ENCODE results near the gene COLGALT1.

COLGALT1 gene

DNA sequence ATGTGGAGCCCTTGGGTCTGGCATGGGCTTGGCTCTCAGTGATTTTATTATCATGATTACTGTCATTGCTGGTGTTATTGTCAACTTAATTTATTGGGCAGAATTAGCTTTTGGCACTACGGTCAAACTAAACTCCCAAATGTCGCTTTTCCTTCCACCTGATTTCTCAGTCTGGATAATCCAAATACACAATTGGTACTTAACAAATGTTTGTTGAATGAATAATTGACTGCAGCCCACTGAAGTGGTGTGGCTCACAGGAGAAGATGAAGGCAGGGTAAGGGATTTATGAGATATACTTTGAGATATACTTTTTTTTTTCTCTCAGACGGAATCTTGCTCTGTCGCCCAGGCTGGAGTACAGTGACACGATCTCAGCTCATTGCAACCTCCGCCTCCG is 1.5 kb downstream of the COLGALT1 start:
- DNase-seq = no peak
- peaks cover 48% of the 10 kb centered on the region for H3K36me3 ChIP-seq
- no peak overlapping the region for H3K27ac ChIP-seq
- H3K4me3 ChIP-seq (ENCODE audit: low read depth, low read length) = no peak overlapping the region
- TF ChIP-seq, protein P1, sequence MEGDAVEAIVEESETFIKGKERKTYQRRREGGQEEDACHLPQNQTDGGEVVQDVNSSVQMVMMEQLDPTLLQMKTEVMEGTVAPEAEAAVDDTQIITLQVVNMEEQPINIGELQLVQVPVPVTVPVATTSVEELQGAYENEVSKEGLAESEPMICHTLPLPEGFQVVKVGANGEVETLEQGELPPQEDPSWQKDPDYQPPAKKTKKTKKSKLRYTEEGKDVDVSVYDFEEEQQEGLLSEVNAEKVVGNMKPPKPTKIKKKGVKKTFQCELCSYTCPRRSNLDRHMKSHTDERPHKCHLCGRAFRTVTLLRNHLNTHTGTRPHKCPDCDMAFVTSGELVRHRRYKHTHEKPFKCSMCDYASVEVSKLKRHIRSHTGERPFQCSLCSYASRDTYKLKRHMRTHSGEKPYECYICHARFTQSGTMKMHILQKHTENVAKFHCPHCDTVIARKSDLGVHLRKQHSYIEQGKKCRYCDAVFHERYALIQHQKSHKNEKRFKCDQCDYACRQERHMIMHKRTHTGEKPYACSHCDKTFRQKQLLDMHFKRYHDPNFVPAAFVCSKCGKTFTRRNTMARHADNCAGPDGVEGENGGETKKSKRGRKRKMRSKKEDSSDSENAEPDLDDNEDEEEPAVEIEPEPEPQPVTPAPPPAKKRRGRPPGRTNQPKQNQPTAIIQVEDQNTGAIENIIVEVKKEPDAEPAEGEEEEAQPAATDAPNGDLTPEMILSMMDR (IDR thresholded peaks at IDR 0.05; ENCODE audit: low read depth, low read length) = no peak
- H3K27me3 ChIP-seq (ENCODE audit: insufficient read depth, low read depth, severe bottlenecking) = no peaks in the 10 kb centered on the region
- H3K9me3 ChIP-seq (ENCODE audit: severe bottlenecking) = no peaks in the 10 kb centered on the region

DNA sequence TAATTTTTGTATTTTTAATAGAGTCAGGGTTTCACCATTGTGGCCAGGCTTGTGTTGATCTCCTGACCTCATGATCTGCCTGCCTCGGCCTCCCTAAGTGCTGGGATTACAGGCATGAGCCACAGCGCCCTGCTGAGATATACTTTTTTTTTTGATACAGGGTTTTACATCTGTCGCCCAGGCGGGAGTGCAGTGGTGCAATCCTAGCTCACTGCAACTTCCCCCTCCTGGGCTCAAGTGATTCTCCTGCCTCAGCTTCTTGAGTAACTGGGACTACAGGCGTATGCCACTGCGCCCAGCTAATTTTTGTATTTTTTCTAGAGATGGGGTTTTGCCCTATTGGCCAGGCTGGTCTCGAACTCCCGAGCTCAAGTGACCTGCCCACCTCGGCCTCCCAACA is 2.0 kb downstream of the COLGALT1 start:
- TF ChIP-seq, protein P1 (IDR thresholded peaks at IDR 0.05; ENCODE audit: low read depth, low read length) = no peak
- Histone ChIP-seq H3K36me3 (peaks cover 52% of the 10 kb centered on the region), H3K9me3 (ENCODE audit: severe bottlenecking) (no peaks in the 10 kb centered on the region), H3K27ac (no peak overlapping the region), H3K4me3 (ENCODE audit: low read depth, low read length) (no peak overlapping the region), H3K27me3 (ENCODE audit: insufficient read depth, low read depth, severe bottlenecking) (no peaks in the 10 kb centered on the region)
- no peak for DNase-seq

DNA sequence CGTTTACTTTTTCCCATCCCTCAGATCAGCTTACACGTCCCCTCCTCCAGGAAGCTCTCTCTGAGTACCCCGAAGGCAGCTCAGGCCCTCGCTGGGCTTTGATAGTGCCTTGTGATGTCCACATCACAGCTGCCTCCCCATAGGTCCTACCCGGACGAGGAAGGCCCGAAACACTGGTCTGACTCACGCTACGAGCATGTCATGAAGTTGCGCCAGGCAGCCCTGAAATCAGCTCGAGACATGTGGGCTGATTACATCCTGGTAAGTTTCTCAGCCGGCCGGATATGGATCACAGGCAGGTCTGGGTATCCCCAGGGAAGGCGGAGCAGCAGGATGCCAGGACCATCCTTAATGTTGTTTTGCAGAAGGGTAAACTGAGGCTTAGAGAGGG is 4.8 kb downstream of the COLGALT1 start:
- H3K4me3 ChIP-seq (ENCODE audit: low read depth, low read length) = no peak overlapping the region
- DNase-seq = no peak
- no peaks in the 10 kb centered on the region for H3K9me3 ChIP-seq (ENCODE audit: severe bottlenecking)
- TF ChIP-seq, protein P1 (IDR thresholded peaks at IDR 0.05; ENCODE audit: low read depth, low read length) = no peak
- H3K27ac ChIP-seq = no peak overlapping the region
- peaks cover 65% of the 10 kb centered on the region for H3K36me3 ChIP-seq
- no peaks in the 10 kb centered on the region for H3K27me3 ChIP-seq (ENCODE audit: insufficient read depth, low read depth, severe bottlenecking)

DNA sequence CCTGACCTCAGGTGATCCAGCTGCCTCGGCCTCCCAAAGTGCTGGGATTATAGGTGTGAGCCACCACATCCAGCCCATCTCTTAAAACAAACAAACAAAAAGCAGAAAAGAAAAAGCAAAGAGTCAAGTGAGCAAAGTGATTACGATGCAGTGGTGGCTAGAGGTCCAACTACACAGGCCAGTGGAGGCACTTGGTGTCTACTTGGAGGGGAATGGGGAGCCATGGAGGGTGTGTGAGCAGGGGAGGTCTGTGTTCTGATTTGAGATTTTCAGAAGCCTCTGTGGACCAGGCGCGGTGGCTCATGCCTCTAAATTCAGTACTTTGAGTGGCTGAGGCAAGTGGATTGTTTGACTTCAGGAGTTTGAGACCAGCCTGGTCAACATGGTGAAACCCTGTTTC is 6.6 kb downstream of the COLGALT1 start:
- no peaks in the 10 kb centered on the region for H3K27me3 ChIP-seq (ENCODE audit: insufficient read depth, low read depth, severe bottlenecking)
- H3K4me3 ChIP-seq (ENCODE audit: low read depth, low read length) = no peak overlapping the region
- no peaks in the 10 kb centered on the region for H3K9me3 ChIP-seq (ENCODE audit: severe bottlenecking)
- TF ChIP-seq, protein P1 (IDR thresholded peaks at IDR 0.05; ENCODE audit: low read depth, low read length) = no peak
- peaks cover 75% of the 10 kb centered on the region for H3K36me3 ChIP-seq
- no peak overlapping the region for H3K27ac ChIP-seq
- DNase-seq = no peak

DNA sequence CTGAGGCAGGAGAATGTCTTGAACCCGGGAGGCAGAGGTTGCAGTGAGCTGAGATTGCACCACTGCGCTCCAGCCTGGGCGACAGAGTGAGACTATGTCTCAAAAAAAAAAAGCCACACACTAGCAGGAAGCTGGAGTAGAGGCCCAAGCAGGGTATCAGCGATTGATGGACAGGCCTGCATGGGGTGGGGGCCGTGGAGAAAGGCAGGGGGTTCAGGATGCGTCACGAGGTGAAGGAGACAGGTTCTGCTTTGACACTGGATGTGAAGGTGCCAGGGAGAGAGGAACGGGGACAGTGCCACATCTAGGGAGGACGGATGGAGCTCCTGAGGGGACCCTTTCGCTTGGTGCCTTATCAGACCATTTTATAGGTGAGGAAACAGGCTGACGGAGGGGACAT is 7.1 kb downstream of the COLGALT1 start:
- TF ChIP-seq, protein P1 (IDR thresholded peaks at IDR 0.05; ENCODE audit: low read depth, low read length) = no peak
- Histone ChIP-seq H3K4me3 (ENCODE audit: low read depth, low read length) (no peak overlapping the region), H3K9me3 (ENCODE audit: severe bottlenecking) (no peaks in the 10 kb centered on the region), H3K27ac (no peak overlapping the region), H3K27me3 (ENCODE audit: insufficient read depth, low read depth, severe bottlenecking) (no peaks in the 10 kb centered on the region), H3K36me3 (peaks cover 75% of the 10 kb centered on the region)
- no peak for DNase-seq

DNA sequence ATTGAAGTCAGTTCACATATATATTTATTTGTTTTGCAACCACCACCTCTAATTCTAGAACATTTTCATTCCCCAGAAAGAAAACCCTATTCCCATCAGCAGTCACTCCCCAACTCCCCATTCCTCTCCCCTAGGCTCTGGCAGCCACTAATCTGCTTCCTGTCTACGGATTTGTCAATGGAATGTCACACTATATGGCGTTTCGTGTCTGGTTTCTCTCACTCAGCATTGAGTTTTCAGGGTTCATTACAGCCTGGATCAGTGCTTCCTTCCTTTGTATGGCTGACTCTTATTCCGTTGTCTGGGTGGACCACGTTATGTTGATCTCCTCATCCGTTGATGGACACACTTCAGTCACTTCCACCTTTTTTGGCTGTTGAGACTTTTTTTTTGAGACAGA is 9.3 kb downstream of the COLGALT1 start:
- Histone ChIP-seq H3K27ac (no peak overlapping the region), H3K27me3 (ENCODE audit: insufficient read depth, low read depth, severe bottlenecking) (no peaks in the 10 kb centered on the region), H3K36me3 (peaks cover 76% of the 10 kb centered on the region), H3K4me3 (ENCODE audit: low read depth, low read length) (no peak overlapping the region), H3K9me3 (ENCODE audit: severe bottlenecking) (no peaks in the 10 kb centered on the region)
- no peak for DNase-seq
- TF ChIP-seq, protein P1 (IDR thresholded peaks at IDR 0.05; ENCODE audit: low read depth, low read length) = no peak

All from WERI-Rb-1 (cell line).